Activated T-helper 1 cell treated with anti-CD3 and anti-CD28 coated beads, Interleukin-2, amount 50 U/mL, for 16 hours (primary cell): ENCODE data around the gene YPEL2.
"Not testable (repeated sequence)": the region's sequence is repeated elsewhere in the genome, so short reads cannot be mapped to it uniquely, and the experiment has no call there.

Source experiments
- DNase-seq, 2 donors: peaks; one replicate each; pipeline ENCODE4 v3.0.0-alpha.2; 2020; ENCODE audit warnings: low read depth in 1 of 2, low spot score in 1 of 2

YPEL2 gene

GRCh38 chr17:59331129-59331928 lies at the start of gene YPEL2:
TSS of gene YPEL2 (plus strand) at chr17:59331655. CDS start at chr17:59353410, 21,755 bp downstream.
- peak; percentile 78 to 83 for DNase-seq

GRCh38 chr17:59284317-59284716 lies 47.1 kb upstream of the YPEL2 start:
- no peak for DNase-seq

- no peak for DNase-seq
Observed at GRCh38 chr17:59287452-59287851, 44.0 kb upstream of the YPEL2 start.

- DNase-seq, result no peak
Observed at GRCh38 chr17:59287891-59288290, 43.6 kb upstream of the YPEL2 start.

- DNase-seq, result no peak
Observed at GRCh38 chr17:59289981-59290301, 41.5 kb upstream of the YPEL2 start.

GRCh38 chr17:59290302-59290998 lies 41.0 kb upstream of the YPEL2 start:
- not testable (repeated sequence) for DNase-seq

GRCh38 chr17:59292174-59292523 lies 39.3 kb upstream of the YPEL2 start:
- no peak for DNase-seq

GRCh38 chr17:59296190-59296589 lies 35.3 kb upstream of the YPEL2 start:
- no peak for DNase-seq

- DNase-seq, result no peak
Observed at GRCh38 chr17:59298521-59298920, 32.9 kb upstream of the YPEL2 start.

- DNase-seq, result no peak
Observed at GRCh38 chr17:59299400-59300092, 31.9 kb upstream of the YPEL2 start.

- DNase-seq, result no peak
Observed at GRCh38 chr17:59300941-59301340, 30.5 kb upstream of the YPEL2 start.

GRCh38 chr17:59304811-59305210 lies 26.6 kb upstream of the YPEL2 start:
- DNase-seq, result no peak

- DNase-seq, result no peak
Observed at GRCh38 chr17:59310263-59310920, 21.1 kb upstream of the YPEL2 start.

- no peak for DNase-seq
Observed at GRCh38 chr17:59311051-59311468, 20.4 kb upstream of the YPEL2 start.

- DNase-seq, result not testable (repeated sequence)
Observed at GRCh38 chr17:59311521-59311920, 19.9 kb upstream of the YPEL2 start.

GRCh38 chr17:59315866-59316265 lies 15.6 kb upstream of the YPEL2 start:
- no peak for DNase-seq

GRCh38 chr17:59327121-59327980 lies 4.1 kb upstream of the YPEL2 start:
- DNase-seq, result no peak

- DNase-seq, result no peak
Observed at GRCh38 chr17:59327981-59328290, 3.5 kb upstream of the YPEL2 start.

GRCh38 chr17:59328601-59329000 lies 2.9 kb upstream of the YPEL2 start:
- DNase-seq, result no peak

- DNase-seq, result no peak
Observed at GRCh38 chr17:59329176-59330052, 2.0 kb upstream of the YPEL2 start.
